SK-N-SH (cell line): ENCODE data around the gene ZNF791. TPM values are rescaled to one million over a fixed set of nuclear protein-coding genes. Genes with fewer than 3 reads are reported as not detected.
A peak's percentile ranks its signal among the peaks of the same experiment; 100 is the strongest.

Source experiments
- CTCF ChIA-PET: fragments of 300-600, 350-600 bp; formaldehyde crosslinking; extraction: SDS; loops from one replicate; lab custom pipeline; 2021; lab: Yijun Ruan, JAX
- POLR2A ChIA-PET: fragments of 350-600 bp; sonication (Branson Sonifier 250); formaldehyde crosslinking; extraction: SDS; loops from one replicate; lab custom pipeline; 2020; ENCODE audit warnings: antibody characterized with exemption, inconsistent platforms; lab: Yijun Ruan, JAX
- DNase-seq: peaks from one replicate; pipeline ENCODE4 v3.0.0; 2012
- H2AFZ ChIP-seq: fragments of 200-600 bp; sonication (generic); 2 replicates; pipeline ENCODE4 v1.8.1; 2016; ENCODE audit warnings: antibody characterized with exemption, mild to moderate bottlenecking, low read depth
- H3F3A ChIP-seq: fragments of 200-600 bp; sonication (generic); replicated peaks from 2 replicates; pipeline ENCODE3; 2016; ENCODE audit warnings: antibody characterized with exemption, mild to moderate bottlenecking; ENCODE audit not compliant: insufficient read depth
- H3K27ac ChIP-seq, 2 experiments: fragments of 200-500 bp in 1 of 2; fragments of 200-600 bp in 1 of 2; sonication (Bioruptor generic) in 1 of 2; sonication (generic), shearing (Covaris generic) in 1 of 2; 2 replicates each; pipeline versions ENCODE4 v1.5.1 to v1.6.1; 2014 to 2016; ENCODE audit warnings: low read depth in 2 of 2, inconsistent platforms in 1 of 2, low read length in 1 of 2, mild to moderate bottlenecking in 1 of 2, mixed read lengths in 1 of 2
- H3K27me3 ChIP-seq: fragments of 200-600 bp; sonication (generic), shearing (Covaris generic); 2 replicates; pipeline ENCODE4 v1.6.1; 2016; ENCODE audit warnings: mixed run types; ENCODE audit not compliant: insufficient read depth
- H3K36me3 ChIP-seq, 2 experiments: fragments of 200-500 bp in 1 of 2; fragments of 200-600 bp in 1 of 2; sonication (Bioruptor generic) in 1 of 2; sonication (generic) in 1 of 2; replicated peaks in 1 of 2; 2 replicates each; pipeline versions ENCODE3 to v1.5.1; 2014 to 2016; ENCODE audit warnings: low read length in 1 of 2, mild to moderate bottlenecking in 1 of 2; ENCODE audit not compliant: insufficient read depth in 2 of 2, control insufficient read depth in 1 of 2
- H3K4me1 ChIP-seq, 2 experiments: fragments of 200-500 bp in 1 of 2; fragments of 200-600 bp in 1 of 2; sonication (Bioruptor generic) in 1 of 2; sonication (generic), shearing (Covaris generic) in 1 of 2; 2 replicates each; pipeline versions ENCODE4 v1.5.1 to v1.6.1; 2014 to 2016; ENCODE audit warnings: low read depth in 1 of 2, low read length in 1 of 2, mixed run types in 1 of 2; ENCODE audit not compliant: insufficient read depth in 2 of 2, control insufficient read depth in 1 of 2
- H3K4me2 ChIP-seq: fragments of 200-600 bp; sonication (generic), shearing (Covaris generic); 2 replicates; pipeline ENCODE4 v1.6.1; 2017; ENCODE audit warnings: mixed run types
- H3K4me3 ChIP-seq, 2 experiments: fragments of 200-500 bp in 1 of 2; fragments of 200-600 bp in 1 of 2; sonication (Bioruptor generic) in 1 of 2; sonication (generic), shearing (Covaris generic) in 1 of 2; 2 replicates each; pipeline versions ENCODE4 v1.5.1 to v1.8.1; 2014 to 2016; ENCODE audit warnings: low read depth in 2 of 2, inconsistent platforms in 1 of 2, low read length in 1 of 2, mild to moderate bottlenecking in 1 of 2, mixed read lengths in 1 of 2, moderate library complexity in 1 of 2
- H3K79me2 ChIP-seq: fragments of 200-600 bp; sonication (generic); 2 replicates; pipeline ENCODE4 v1.8.1; 2017; ENCODE audit warnings: mild to moderate bottlenecking; ENCODE audit not compliant: insufficient read depth
- H3K9ac ChIP-seq: fragments of 200-600 bp; sonication (generic); 2 replicates; pipeline ENCODE4 v1.6.1; 2017; ENCODE audit warnings: mixed run types
- H3K9me2 ChIP-seq: fragments of 200-600 bp; sonication (generic); 2 replicates; pipeline ENCODE4 v1.6.1; 2017; ENCODE audit warnings: mixed run types
- H3K9me3 ChIP-seq: fragments of 200-600 bp; sonication (generic); 2 replicates; pipeline ENCODE4 v1.6.1; 2017; ENCODE audit warnings: mixed run types, mild to moderate bottlenecking, moderate library complexity
- H4K20me1 ChIP-seq: fragments of 200-600 bp; sonication (generic); 2 replicates; pipeline ENCODE4 v1.6.1; 2017; ENCODE audit warnings: mild to moderate bottlenecking, mixed run types; ENCODE audit not compliant: insufficient read depth
- CHD2 ChIP-seq: fragments of 150-350 bp; IDR thresholded peaks from 2 replicates; pipeline ENCODE4 v1.6.1; 2018; ENCODE audit warnings: low read length; ENCODE audit not compliant: partially characterized antibody
- EZH2phosphoT487 ChIP-seq: fragments of 200-600 bp; sonication (generic); IDR thresholded peaks from 2 replicates; pipeline ENCODE4 v1.6.1; 2017; ENCODE audit warnings: low read depth, mixed run types, mild to moderate bottlenecking, antibody characterized with exemption, moderate library complexity, borderline replicate concordance
- FOSL2 ChIP-seq: IDR thresholded peaks from 2 replicates; pipeline ENCODE4 v1.4.0; 2012; ENCODE audit warnings: low read depth, mild to moderate bottlenecking, moderate library complexity, borderline replicate concordance
- FOXM1 ChIP-seq: IDR thresholded peaks from 2 replicates; pipeline ENCODE4 v1.4.0; 2012; ENCODE audit warnings: low read depth, mild to moderate bottlenecking
- GABPA ChIP-seq: IDR thresholded peaks from 2 replicates; pipeline ENCODE4 v1.4.0; 2012; ENCODE audit warnings: low read depth, mild to moderate bottlenecking
- IRF3 ChIP-seq: fragments of 150-350 bp; IDR thresholded peaks from 2 replicates; pipeline ENCODE4 v1.6.1; 2016; ENCODE audit warnings: mild to moderate bottlenecking, low read depth, low read length
- MEF2A ChIP-seq: IDR thresholded peaks from 2 replicates; pipeline ENCODE4 v1.4.0; 2012; ENCODE audit warnings: low read depth, borderline replicate concordance
- MXI1 ChIP-seq: IDR thresholded peaks from 2 replicates; pipeline ENCODE4 v1.6.1; 2012; ENCODE audit warnings: mild to moderate bottlenecking, low read depth, low read length, improper control_type of control experiment
- NFIC ChIP-seq: IDR thresholded peaks from 2 replicates; pipeline ENCODE4 v1.4.0; 2012; ENCODE audit warnings: borderline replicate concordance
- NRF1 ChIP-seq: IDR thresholded peaks from 2 replicates; pipeline ENCODE4 v1.6.1; 2012; ENCODE audit warnings: low read depth, mild to moderate bottlenecking, low read length
- PBX3 ChIP-seq: IDR thresholded peaks from 2 replicates; pipeline ENCODE4; 2012
- RAD21 ChIP-seq: IDR thresholded peaks from 2 replicates; pipeline ENCODE4 v1.6.1; 2012; ENCODE audit warnings: mild to moderate bottlenecking, low read length
- RFX5 ChIP-seq: IDR thresholded peaks from 2 replicates; pipeline ENCODE4 v1.6.1; 2012; ENCODE audit warnings: mild to moderate bottlenecking, improper control_type of control experiment, low read length
- WGBS: methylation state at CpG from one replicate; pipeline ENCODE4 v1.1.6; 2017; ENCODE audit warnings: low lambda C conversion rate; 5-methylcytosine and 5-hydroxymethylcytosine counted together
- polyA plus RNA-seq, 3 experiments: library from polyadenylated mRNA; depleted of rRNA; stranded (reverse); fragments of >200 nt; gene quantifications; 2 replicates each; pipeline ENCODE4 v1.2.3, GENCODE V29; 2012
- TF ChIP-seq, protein P1 (sequence below): IDR thresholded peaks from 2 replicates; pipeline ENCODE4 v1.4.0; 2012; ENCODE audit warnings: low read depth, borderline replicate concordance
- TF ChIP-seq, protein P2 (sequence below): IDR thresholded peaks from 2 replicates; pipeline ENCODE4 v1.6.1; 2012; ENCODE audit warnings: mild to moderate bottlenecking, low read depth, low read length, moderate library complexity

ZNF791 gene
- polyA plus RNA-seq, 1 of the 3 experiments (the other 2 are of a cell fraction) = 8.9 TPM

DNA sequence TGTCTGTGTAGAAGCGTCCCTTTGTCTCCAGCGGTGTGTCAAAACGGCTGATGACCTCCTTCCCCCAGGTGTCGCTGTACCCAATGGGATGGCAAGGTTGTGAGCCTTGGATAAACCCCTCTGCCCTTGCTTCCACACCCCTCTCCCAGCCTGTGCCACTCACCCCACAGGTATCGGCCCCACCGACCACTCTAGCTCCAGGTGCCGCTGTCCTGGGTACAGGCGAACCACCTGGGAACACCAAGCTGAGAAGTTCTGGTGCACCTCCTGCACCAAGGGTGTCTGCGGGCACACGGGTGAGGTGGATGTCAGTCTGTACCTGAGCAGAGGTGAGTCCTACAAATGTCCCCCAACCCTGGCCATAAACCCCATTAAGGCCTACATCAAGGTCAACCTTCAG is 39.2 kb downstream of the ZNF791 start:
- WGBS = 97% methylated on average over 10 of the region's 10 CpGs
- POLR2A ChIA-PET = no interaction called here

DNA sequence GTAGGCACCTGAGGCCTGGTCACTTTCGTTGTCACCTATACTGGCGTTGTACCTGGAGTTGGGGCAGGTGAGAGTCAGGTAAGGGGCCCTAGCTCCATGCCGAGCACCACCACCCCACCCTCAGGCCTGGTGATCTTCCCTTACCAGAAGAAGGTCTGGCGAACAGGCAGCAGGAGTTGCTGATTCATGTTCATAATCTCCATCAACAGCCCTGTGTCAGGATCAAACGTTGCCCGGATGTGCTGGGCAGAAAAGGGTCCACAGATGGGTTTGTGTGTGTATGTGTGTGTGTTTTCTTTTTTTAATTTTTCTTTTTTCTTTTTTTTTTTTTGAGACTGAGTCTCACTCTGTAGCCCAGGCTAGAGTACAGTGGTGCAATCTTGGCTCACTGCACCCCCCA is 41.5 kb downstream of the ZNF791 start:
- Histone ChIP-seq H3K27ac (no peak overlapping the region), H3K36me3 (peaks cover 0 to 3% of the 10 kb centered on the region in 2 experiments), H2AFZ (no peak overlapping the region), H3K9me3 (no peaks in the 10 kb centered on the region), H3K79me2 (no peaks in the 10 kb centered on the region), H3K9ac (no peak overlapping the region), H3K4me3 (no peak overlapping the region), H3K4me2 (no peak overlapping the region), H3K9me2 (no peaks in the 10 kb centered on the region), H3K27me3 (no peaks in the 10 kb centered on the region), H3F3A (no peaks in the 10 kb centered on the region), H4K20me1 (no peaks in the 10 kb centered on the region), H3K4me1 (peaks cover 0 to 8% of the 10 kb centered on the region in 2 experiments; a peak in 1 of 4 replicates)
- no peak for DNase-seq
- TF ChIP-seq FOXM1 = no peak
- TF ChIP-seq, protein P1, sequence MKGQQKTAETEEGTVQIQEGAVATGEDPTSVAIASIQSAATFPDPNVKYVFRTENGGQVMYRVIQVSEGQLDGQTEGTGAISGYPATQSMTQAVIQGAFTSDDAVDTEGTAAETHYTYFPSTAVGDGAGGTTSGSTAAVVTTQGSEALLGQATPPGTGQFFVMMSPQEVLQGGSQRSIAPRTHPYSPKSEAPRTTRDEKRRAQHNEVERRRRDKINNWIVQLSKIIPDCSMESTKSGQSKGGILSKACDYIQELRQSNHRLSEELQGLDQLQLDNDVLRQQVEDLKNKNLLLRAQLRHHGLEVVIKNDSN = no peak
- TF ChIP-seq EZH2phosphoT487 = no peak
- no peak for TF ChIP-seq MEF2A
- TF ChIP-seq, protein P2, sequence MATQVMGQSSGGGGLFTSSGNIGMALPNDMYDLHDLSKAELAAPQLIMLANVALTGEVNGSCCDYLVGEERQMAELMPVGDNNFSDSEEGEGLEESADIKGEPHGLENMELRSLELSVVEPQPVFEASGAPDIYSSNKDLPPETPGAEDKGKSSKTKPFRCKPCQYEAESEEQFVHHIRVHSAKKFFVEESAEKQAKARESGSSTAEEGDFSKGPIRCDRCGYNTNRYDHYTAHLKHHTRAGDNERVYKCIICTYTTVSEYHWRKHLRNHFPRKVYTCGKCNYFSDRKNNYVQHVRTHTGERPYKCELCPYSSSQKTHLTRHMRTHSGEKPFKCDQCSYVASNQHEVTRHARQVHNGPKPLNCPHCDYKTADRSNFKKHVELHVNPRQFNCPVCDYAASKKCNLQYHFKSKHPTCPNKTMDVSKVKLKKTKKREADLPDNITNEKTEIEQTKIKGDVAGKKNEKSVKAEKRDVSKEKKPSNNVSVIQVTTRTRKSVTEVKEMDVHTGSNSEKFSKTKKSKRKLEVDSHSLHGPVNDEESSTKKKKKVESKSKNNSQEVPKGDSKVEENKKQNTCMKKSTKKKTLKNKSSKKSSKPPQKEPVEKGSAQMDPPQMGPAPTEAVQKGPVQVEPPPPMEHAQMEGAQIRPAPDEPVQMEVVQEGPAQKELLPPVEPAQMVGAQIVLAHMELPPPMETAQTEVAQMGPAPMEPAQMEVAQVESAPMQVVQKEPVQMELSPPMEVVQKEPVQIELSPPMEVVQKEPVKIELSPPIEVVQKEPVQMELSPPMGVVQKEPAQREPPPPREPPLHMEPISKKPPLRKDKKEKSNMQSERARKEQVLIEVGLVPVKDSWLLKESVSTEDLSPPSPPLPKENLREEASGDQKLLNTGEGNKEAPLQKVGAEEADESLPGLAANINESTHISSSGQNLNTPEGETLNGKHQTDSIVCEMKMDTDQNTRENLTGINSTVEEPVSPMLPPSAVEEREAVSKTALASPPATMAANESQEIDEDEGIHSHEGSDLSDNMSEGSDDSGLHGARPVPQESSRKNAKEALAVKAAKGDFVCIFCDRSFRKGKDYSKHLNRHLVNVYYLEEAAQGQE = no peak
- TF ChIP-seq RAD21 = no peak
- POLR2A ChIA-PET = no interaction called here
- CTCF ChIA-PET = interaction anchor here (1.2 to 1.4 kb wide), 2 partner anchors 13 to 20 kb away, joined by 3 to 8 read pairs; no protein-coding TSS in a partner anchor
- 95% methylated on average over 5 of the region's 6 CpGs for WGBS

More for the DNA sequence above, 39.2 kb downstream of the ZNF791 start:
- Histone ChIP-seq H3K9me3 (no peaks in the 10 kb centered on the region), H3K27ac (no peak overlapping the region), H3K9ac (no peak overlapping the region), H3F3A (no peaks in the 10 kb centered on the region), H3K79me2 (no peaks in the 10 kb centered on the region), H3K36me3 (peaks cover 0 to 3% of the 10 kb centered on the region in 2 experiments), H3K4me3 (no peak overlapping the region), H3K4me1 (peaks cover 0 to 8% of the 10 kb centered on the region in 2 experiments; a peak in 1 of 4 replicates), H2AFZ (no peak overlapping the region), H3K4me2 (no peak overlapping the region), H3K27me3 (no peaks in the 10 kb centered on the region), H4K20me1 (no peaks in the 10 kb centered on the region), H3K9me2 (no peaks in the 10 kb centered on the region)
- peak; percentile 12 for DNase-seq
- TF ChIP-seq MXI1 (no peak), IRF3 (no peak), RFX5 (no peak), FOSL2 (no peak), PBX3 (no peak), FOXM1 (no peak), CHD2 (no peak), GABPA (no peak), NFIC (no peak), NRF1 (no peak), RAD21 (no peak)
- CTCF ChIA-PET = interaction anchor here (1.3 to 1.8 kb wide), 3 partner anchors 10 to 89 kb away, joined by 3 to 11 read pairs (median 4); a partner anchor contains a TSS
